ENCODE measurements around the gene OR2A14.
"Not testable (repeated sequence)": the region's sequence is repeated elsewhere in the genome, so short reads cannot be mapped to it uniquely, and the experiment has no call there.

OR2A14 gene

GRCh38 chr7:144171594-144172350, 48.8 kb downstream of the OR2A14 start:
- not testable (repeated sequence) for H3K36me3 ChIP-seq (ENCODE audit: control insufficient read depth, insufficient read depth, low read length); H3K27ac ChIP-seq (ENCODE audit: low read depth, low read length); H3K4me3 ChIP-seq (ENCODE audit: low read length); H3K9ac ChIP-seq (ENCODE audit: low read length); H3K27me3 ChIP-seq (ENCODE audit: control insufficient read depth, insufficient read depth, low read length); H3K4me1 ChIP-seq (ENCODE audit: control insufficient read depth, insufficient read depth, low read length)

DNA sequence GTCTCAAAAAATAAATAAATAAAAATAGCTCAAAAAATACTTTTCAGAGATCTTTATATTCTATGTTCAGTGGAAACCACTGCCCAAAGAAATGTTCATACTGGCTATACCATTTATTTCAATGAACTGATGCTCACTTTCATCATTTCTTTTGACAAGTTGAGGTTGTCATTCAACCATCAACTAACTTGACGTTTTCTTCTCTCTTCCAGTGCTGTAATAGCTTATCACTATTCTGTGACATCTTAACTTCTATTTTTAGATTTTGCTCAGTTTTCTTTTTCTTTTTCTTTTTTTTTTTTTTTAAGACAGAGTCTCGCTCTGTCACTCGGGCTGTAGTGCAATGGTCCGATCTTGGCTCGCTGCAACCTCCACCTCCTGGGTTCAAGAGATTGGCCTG, 51.6 kb downstream of the OR2A14 start:
- no peak overlapping the region for H3K9ac ChIP-seq (ENCODE audit: low read length)
- no peaks in the 10 kb centered on the region for H3K27me3 ChIP-seq (ENCODE audit: control insufficient read depth, insufficient read depth, low read length)
- H3K36me3 ChIP-seq (ENCODE audit: control insufficient read depth, insufficient read depth, low read length) = no peaks in the 10 kb centered on the region
- no peaks in the 10 kb centered on the region for H3K4me1 ChIP-seq (ENCODE audit: control insufficient read depth, insufficient read depth, low read length)
- no peak overlapping the region for H3K27ac ChIP-seq (ENCODE audit: low read depth, low read length)
- H3K4me3 ChIP-seq (ENCODE audit: low read length) = no peak overlapping the region

GRCh38 chr7:144178380-144179164, 55.6 kb downstream of the OR2A14 start:
- H3K27ac ChIP-seq (ENCODE audit: low read depth, low read length); H3K27me3 ChIP-seq (ENCODE audit: control insufficient read depth, insufficient read depth, low read length); H3K36me3 ChIP-seq (ENCODE audit: control insufficient read depth, insufficient read depth, low read length); H3K4me3 ChIP-seq (ENCODE audit: low read length); H3K4me1 ChIP-seq (ENCODE audit: control insufficient read depth, insufficient read depth, low read length); H3K9ac ChIP-seq (ENCODE audit: low read length): not testable (repeated sequence)

DNA sequence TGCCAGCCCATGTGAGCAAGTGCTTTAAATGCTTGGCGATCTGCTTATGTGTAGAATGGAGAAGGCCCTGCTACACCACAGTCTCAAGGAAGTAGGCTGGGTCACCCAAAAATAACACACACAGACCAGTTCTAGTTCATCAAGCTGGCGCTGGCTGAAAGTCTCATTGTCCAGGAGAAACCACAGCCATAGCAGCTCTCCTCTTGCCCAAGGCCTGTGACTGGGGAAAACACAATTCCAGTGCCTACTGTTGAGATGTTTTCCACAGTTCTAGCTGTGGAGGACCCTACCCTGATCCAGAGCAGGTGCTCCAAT, 56.1 kb downstream of the OR2A14 start:
- not testable (repeated sequence) for H3K9ac ChIP-seq (ENCODE audit: low read length); H3K27ac ChIP-seq (ENCODE audit: low read depth, low read length); H3K4me1 ChIP-seq (ENCODE audit: control insufficient read depth, insufficient read depth, low read length); H3K4me3 ChIP-seq (ENCODE audit: low read length); H3K36me3 ChIP-seq (ENCODE audit: control insufficient read depth, insufficient read depth, low read length); H3K27me3 ChIP-seq (ENCODE audit: control insufficient read depth, insufficient read depth, low read length)

Data from rectal smooth muscle tissue (tissue), 1 donor.